Activated T-cell treated with anti-CD3 and anti-CD28 coated beads, Interleukin-2, amount 50 U/mL, for 72 hours (primary cell): ENCODE data around the gene RAB32. TPM values are rescaled to one million over a fixed set of nuclear protein-coding genes. Genes with fewer than 3 reads are reported as not detected.

Experiments
- ATAC-seq, 2 donors: fragments of 150-1000 bp; cut with Tn5 transposase; replicated peaks in 1 of 2; 2 replicates each; pipeline ENCODE4 v1.10.0; 2021; ENCODE audit warnings: moderate library complexity in 2 of 2, mild to moderate bottlenecking in 1 of 2
- DNase-seq, 2 donors: peaks; one replicate each; pipeline ENCODE4 v3.0.0; 2021 to 2022; ENCODE audit warnings: mixed read lengths in 1 of 2
- H3K27ac Mint-ChIP-seq: one replicate; pipeline ENCODE4 v1.8.0; 2022; ENCODE audit warnings: mild to moderate bottlenecking, moderate library complexity, mixed read lengths
- H3K27me3 Mint-ChIP-seq: one replicate; pipeline ENCODE4 v1.8.0; 2022; ENCODE audit warnings: low read depth, mixed read lengths
- H3K36me3 Mint-ChIP-seq, 2 donors: one replicate each; pipeline ENCODE4 v1.8.0; 2022; ENCODE audit warnings: mixed read lengths in 2 of 2, mild to moderate bottlenecking in 1 of 2; ENCODE audit not compliant: insufficient read depth in 2 of 2
- H3K4me1 Mint-ChIP-seq: one replicate; pipeline ENCODE4 v1.8.0; 2022; ENCODE audit warnings: low read depth, mixed read lengths
- H3K4me3 Mint-ChIP-seq, 2 donors: one replicate each; pipeline ENCODE4 v1.8.0; 2022; ENCODE audit warnings: mild to moderate bottlenecking in 2 of 2, mixed read lengths in 2 of 2, moderate library complexity in 2 of 2
- H3K9me3 Mint-ChIP-seq, 2 donors: one replicate each; pipeline ENCODE4 v1.8.0; 2022; ENCODE audit warnings: mixed read lengths in 2 of 2
- total RNA-seq, 2 donors: library from RNA; stranded (reverse); gene quantifications; one replicate each; pipeline ENCODE4 v1.2.3, GENCODE V29; 2022

RAB32 gene
- 1 to 10 TPM in 1 of 2 donors, under 1 TPM in 1; 0.39 to 1.5 TPM for total RNA-seq

GRCh38 chr6:146543211-146543939 lies at the start of gene RAB32:
TSS of gene RAB32 (plus strand) at chr6:146543833. CDS start at chr6:146543872, 39 bp downstream.
- Mint-ChIP-seq H3K9me3 (no peaks in the 10 kb centered on the region), H3K27ac (no peak within 1 kb of the TSS), H3K27me3 (peaks cover 30% of the 10 kb centered on the region), H3K36me3 (no peaks in the 10 kb centered on the region), H3K4me1 (peaks cover 11% of the 10 kb centered on the region), H3K4me3 (peak within 1 kb of the TSS; percentile 87 to 91)
- ATAC-seq (peak; percentile 77 to 81), DNase-seq (peak; percentile 37 to 48)

GRCh38 chr6:146498309-146498708 lies 45.3 kb upstream of the RAB32 start:
- peaks cover 4% of the 10 kb centered on the region for H3K27me3 Mint-ChIP-seq
- H3K9me3 Mint-ChIP-seq: peaks cover 0 to 3% of the 10 kb centered on the region in 2 donors
- no peak overlapping the region for H3K4me3 Mint-ChIP-seq
- no peak overlapping the region for H3K27ac Mint-ChIP-seq
- DNase-seq (no peak), ATAC-seq (no peak)
- H3K4me1 Mint-ChIP-seq: no peaks in the 10 kb centered on the region
- H3K36me3 Mint-ChIP-seq: no peaks in the 10 kb centered on the region

GRCh38 chr6:146503096-146503495 lies 40.5 kb upstream of the RAB32 start:
- Mint-ChIP-seq H3K4me3 (no peak overlapping the region), H3K27me3 (no peaks in the 10 kb centered on the region), H3K27ac (no peak overlapping the region), H3K4me1 (no peaks in the 10 kb centered on the region), H3K36me3 (no peaks in the 10 kb centered on the region), H3K9me3 (peaks cover 0 to 5% of the 10 kb centered on the region in 2 donors)
- ATAC-seq (no peak), DNase-seq (no peak)

- H3K4me3 Mint-ChIP-seq: no peak overlapping the region
- H3K9me3 Mint-ChIP-seq: peaks cover 4 to 9% of the 10 kb centered on the region in 2 donors
- DNase-seq: no peak
- ATAC-seq: no peak
- H3K27ac Mint-ChIP-seq: no peak overlapping the region
- no peaks in the 10 kb centered on the region for H3K36me3 Mint-ChIP-seq
- no peaks in the 10 kb centered on the region for H3K27me3 Mint-ChIP-seq
- no peaks in the 10 kb centered on the region for H3K4me1 Mint-ChIP-seq
These were observed 28.4 kb upstream of the RAB32 start for GRCh38 chr6:146515212-146515611.

- no peak overlapping the region for H3K4me3 Mint-ChIP-seq
- H3K27ac Mint-ChIP-seq: no peak overlapping the region
- no peak for DNase-seq
- no peak for ATAC-seq
- H3K9me3 Mint-ChIP-seq: peaks cover 0 to 8% of the 10 kb centered on the region in 2 donors
- no peaks in the 10 kb centered on the region for H3K36me3 Mint-ChIP-seq
- no peaks in the 10 kb centered on the region for H3K27me3 Mint-ChIP-seq
- no peaks in the 10 kb centered on the region for H3K4me1 Mint-ChIP-seq
These were observed 17.4 kb upstream of the RAB32 start for GRCh38 chr6:146526192-146526591.

GRCh38 chr6:146532702-146533101 lies 10.9 kb upstream of the RAB32 start:
- Mint-ChIP-seq H3K27me3 (no peaks in the 10 kb centered on the region), H3K4me3 (no peak overlapping the region), H3K9me3 (no peaks in the 10 kb centered on the region), H3K27ac (no peak overlapping the region), H3K36me3 (no peaks in the 10 kb centered on the region), H3K4me1 (no peaks in the 10 kb centered on the region)
- no peak for ATAC-seq
- DNase-seq: no peak

GRCh38 chr6:146542881-146543210 lies 787 bp upstream of the RAB32 start:
- no peak for DNase-seq
- Mint-ChIP-seq H3K4me3 (peak overlapping the region; percentile 20 to 53), H3K27ac (no peak overlapping the region), H3K27me3 (peaks cover 30% of the 10 kb centered on the region), H3K4me1 (peaks cover 11% of the 10 kb centered on the region), H3K36me3 (no peaks in the 10 kb centered on the region), H3K9me3 (no peaks in the 10 kb centered on the region)
- ATAC-seq: no peak

GRCh38 chr6:146543940-146544615 lies 445 bp downstream of the RAB32 start:
- Mint-ChIP-seq H3K4me3 (peak overlapping the region; percentile 87 to 91), H3K27ac (no peak overlapping the region), H3K9me3 (no peaks in the 10 kb centered on the region), H3K4me1 (peaks cover 11% of the 10 kb centered on the region), H3K36me3 (no peaks in the 10 kb centered on the region), H3K27me3 (peaks cover 30% of the 10 kb centered on the region)
- DNase-seq (peak; percentile 2 to 5), ATAC-seq (peak; percentile 2 to 26)

- Mint-ChIP-seq H3K27ac (no peak overlapping the region), H3K36me3 (no peaks in the 10 kb centered on the region), H3K9me3 (no peaks in the 10 kb centered on the region), H3K4me3 (peak overlapping the region; percentile 87 to 91), H3K27me3 (peaks cover 30% of the 10 kb centered on the region), H3K4me1 (peaks cover 11% of the 10 kb centered on the region)
- DNase-seq (no peak), ATAC-seq (no peak)
These were observed 1.1 kb downstream of the RAB32 start for GRCh38 chr6:146544616-146545182.

- peaks cover 30% of the 10 kb centered on the region for H3K27me3 Mint-ChIP-seq
- ATAC-seq: no peak
- no peaks in the 10 kb centered on the region for H3K36me3 Mint-ChIP-seq
- H3K9me3 Mint-ChIP-seq: no peaks in the 10 kb centered on the region
- DNase-seq: no peak
- H3K27ac Mint-ChIP-seq: no peak overlapping the region
- H3K4me1 Mint-ChIP-seq: peaks cover 11% of the 10 kb centered on the region
- H3K4me3 Mint-ChIP-seq: no peak overlapping the region
These were observed 1.9 kb downstream of the RAB32 start for GRCh38 chr6:146545581-146545980.

GRCh38 chr6:146546443-146547043 lies 2.9 kb downstream of the RAB32 start:
- ATAC-seq: no peak
- Mint-ChIP-seq H3K9me3 (no peaks in the 10 kb centered on the region), H3K27me3 (peaks cover 30% of the 10 kb centered on the region), H3K4me3 (no peak overlapping the region), H3K4me1 (peaks cover 11% of the 10 kb centered on the region), H3K36me3 (no peaks in the 10 kb centered on the region), H3K27ac (no peak overlapping the region)
- no peak for DNase-seq

GRCh38 chr6:146547889-146548288 lies 4.3 kb downstream of the RAB32 start:
- no peak for ATAC-seq
- no peak for DNase-seq
- H3K9me3 Mint-ChIP-seq: no peaks in the 10 kb centered on the region
- H3K4me1 Mint-ChIP-seq: peaks cover 11% of the 10 kb centered on the region
- no peak overlapping the region for H3K4me3 Mint-ChIP-seq
- peaks cover 18% of the 10 kb centered on the region for H3K27me3 Mint-ChIP-seq
- no peaks in the 10 kb centered on the region for H3K36me3 Mint-ChIP-seq
- H3K27ac Mint-ChIP-seq: no peak overlapping the region

GRCh38 chr6:146548898-146549374 lies 5.3 kb downstream of the RAB32 start:
- H3K4me3 Mint-ChIP-seq: no peak overlapping the region

More at GRCh38 chr6:146548898-146549374, 5.3 kb downstream of the RAB32 start:
- no peak for DNase-seq
- Mint-ChIP-seq H3K27me3 (peaks cover 16% of the 10 kb centered on the region), H3K36me3 (no peaks in the 10 kb centered on the region), H3K4me1 (peaks cover 10% of the 10 kb centered on the region), H3K27ac (no peak overlapping the region), H3K9me3 (no peaks in the 10 kb centered on the region)
- ATAC-seq: no peak
